ENCODE measurements around the gene FRMD4A.

DNA sequence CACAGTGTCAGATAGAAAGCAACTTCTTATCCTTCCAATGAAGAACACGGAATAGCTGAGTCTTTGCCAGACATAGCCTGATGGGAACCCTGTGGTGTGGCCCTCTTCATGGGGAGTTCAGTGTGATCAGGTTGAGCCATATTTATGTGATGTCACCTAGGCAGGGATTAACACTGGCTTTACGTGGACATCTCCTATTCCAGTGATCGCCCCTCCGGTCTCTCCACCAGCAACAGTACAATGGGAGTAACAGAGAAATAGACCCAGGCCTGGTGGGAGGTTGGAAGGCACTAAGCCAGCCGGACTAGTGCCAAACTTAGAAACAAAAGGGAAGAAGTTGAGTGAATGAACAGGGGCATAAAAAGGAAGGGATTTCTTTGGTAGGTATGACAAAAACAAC lies 385.9 kb downstream of the FRMD4A start:
- TF ChIP-seq, protein P1, sequence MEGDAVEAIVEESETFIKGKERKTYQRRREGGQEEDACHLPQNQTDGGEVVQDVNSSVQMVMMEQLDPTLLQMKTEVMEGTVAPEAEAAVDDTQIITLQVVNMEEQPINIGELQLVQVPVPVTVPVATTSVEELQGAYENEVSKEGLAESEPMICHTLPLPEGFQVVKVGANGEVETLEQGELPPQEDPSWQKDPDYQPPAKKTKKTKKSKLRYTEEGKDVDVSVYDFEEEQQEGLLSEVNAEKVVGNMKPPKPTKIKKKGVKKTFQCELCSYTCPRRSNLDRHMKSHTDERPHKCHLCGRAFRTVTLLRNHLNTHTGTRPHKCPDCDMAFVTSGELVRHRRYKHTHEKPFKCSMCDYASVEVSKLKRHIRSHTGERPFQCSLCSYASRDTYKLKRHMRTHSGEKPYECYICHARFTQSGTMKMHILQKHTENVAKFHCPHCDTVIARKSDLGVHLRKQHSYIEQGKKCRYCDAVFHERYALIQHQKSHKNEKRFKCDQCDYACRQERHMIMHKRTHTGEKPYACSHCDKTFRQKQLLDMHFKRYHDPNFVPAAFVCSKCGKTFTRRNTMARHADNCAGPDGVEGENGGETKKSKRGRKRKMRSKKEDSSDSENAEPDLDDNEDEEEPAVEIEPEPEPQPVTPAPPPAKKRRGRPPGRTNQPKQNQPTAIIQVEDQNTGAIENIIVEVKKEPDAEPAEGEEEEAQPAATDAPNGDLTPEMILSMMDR (IDR thresholded peaks at IDR 0.05) = no peak
- TF ChIP-seq POLR2A (IDR thresholded peaks at IDR 0.05) = no peak
